ENCODE results near the gene TRPV2.

The TRPV2 gene

DNA sequence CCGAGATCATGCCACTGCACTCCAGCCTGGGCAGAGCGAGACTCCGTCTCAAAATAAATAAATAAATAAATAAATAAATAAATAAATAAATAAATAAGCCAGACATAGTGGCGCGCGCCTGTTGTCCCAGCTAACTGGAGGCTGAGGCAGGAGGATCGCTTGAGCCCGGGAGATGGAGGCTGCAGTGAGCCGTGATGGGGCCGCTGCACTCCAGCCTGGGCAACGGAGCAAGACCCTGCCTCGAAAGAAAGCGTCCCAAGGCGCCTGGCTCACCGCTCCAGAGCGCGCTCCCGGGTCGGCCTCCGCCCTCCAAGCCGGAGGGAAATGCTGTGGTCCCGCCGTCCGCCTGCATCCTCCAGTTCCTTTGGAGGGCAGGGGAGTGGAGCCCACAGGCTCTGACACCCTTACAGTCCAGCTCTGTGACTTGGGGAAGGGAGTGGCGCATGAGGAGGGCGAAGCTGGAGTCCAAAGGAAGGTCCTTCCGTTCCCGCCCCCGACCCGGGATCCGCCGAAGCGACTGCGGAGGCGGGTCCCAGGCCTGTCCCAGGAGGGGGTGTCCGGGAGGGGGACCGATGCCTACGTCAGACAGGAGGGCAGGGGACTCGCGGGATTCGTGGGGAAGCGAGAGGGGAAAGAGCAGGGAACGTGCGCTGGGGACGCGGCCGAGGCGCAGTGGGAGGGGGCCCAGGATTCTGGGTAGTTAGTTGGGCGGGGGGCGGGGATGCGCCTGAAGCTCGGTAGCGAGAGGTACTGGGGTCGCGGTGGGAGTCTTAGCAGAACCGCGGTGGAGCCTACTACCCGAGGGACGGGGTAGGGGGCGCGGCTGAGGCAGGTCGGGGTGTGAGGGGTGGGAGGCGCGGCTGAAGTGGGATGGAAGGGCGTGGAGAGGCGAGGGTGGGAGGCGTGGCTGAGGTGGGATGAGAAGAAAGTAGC lies 8.4 kb upstream of the TRPV2 start:
- peak; percentile 17 for DNase-seq

DNA sequence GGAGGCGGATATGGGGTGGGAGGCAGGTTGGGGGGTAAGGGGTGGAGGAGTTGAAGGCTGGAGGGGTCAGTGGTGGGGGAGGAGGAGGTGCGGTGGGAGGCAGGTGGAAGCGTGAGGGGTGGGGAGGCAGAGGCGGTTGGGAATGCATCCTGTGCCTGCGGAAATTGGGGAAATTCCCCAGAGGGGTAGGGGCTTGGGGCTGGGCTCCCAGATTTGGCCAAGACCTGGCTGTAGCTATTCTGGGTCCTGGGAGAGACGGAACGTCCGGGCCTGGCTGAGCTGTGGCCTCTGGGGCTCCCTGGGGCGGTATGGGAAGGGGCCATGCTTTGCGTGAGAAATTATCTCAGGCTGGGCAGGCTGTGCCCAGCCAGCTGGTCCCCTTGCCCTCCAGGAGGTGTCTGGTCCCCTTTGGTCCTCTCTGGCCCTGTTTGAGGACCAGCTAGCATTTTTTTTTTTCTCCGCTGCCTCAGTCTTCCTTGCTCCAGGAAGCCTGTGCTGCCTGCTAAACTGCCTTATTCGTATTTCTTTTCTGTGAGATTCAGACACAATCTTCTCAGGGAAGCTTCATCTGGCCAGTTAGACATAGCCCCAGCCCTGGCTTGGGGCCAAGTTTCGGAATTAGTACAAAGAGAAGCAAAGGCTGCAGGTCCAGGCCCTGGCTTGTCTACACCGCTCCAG lies 7.3 kb upstream of the TRPV2 start:
- peak; percentile 84 for DNase-seq

GRCh38 chr17:16417399-16417798 lies 2.0 kb downstream of the TRPV2 start:
- DNase-seq, result no peak

DNA sequence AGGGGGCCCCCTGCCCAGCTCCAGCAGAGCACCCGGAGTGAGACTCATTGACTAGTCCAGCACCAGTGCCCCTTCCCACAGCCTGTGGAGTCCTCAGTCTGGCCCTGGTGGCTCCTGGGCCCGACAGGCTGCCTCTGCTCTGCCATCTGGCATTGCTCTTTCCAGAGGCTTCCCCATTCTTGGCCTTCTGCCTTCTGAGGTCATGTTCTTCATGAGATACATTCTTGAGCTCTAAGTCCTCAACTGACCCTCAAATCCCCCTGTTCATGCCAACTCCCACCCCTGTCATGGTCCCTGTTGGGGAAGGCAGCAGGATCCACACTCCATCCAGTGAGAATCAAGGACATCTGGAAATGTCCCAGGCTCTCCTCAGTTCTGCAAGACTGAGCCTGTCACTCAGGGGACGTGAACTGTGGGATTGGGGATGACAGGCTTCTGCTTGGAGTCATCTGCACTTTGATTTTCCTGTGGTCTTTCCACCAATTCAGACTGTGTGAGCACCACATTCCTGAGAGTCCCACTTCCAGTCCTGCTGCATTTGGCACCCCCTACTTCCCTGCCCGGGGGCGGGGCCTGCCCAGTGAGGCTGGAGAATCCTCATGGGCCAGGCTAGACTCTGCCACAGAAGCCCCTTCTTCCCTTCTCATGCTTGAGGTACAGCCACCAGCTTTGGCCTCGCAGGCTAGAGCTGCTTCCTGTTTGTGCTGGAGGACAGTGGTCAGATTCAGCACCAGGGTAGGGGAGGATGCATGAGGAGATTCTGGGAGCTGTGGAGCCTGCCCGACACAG lies 2.7 kb downstream of the TRPV2 start:
- no peak for DNase-seq

DNA sequence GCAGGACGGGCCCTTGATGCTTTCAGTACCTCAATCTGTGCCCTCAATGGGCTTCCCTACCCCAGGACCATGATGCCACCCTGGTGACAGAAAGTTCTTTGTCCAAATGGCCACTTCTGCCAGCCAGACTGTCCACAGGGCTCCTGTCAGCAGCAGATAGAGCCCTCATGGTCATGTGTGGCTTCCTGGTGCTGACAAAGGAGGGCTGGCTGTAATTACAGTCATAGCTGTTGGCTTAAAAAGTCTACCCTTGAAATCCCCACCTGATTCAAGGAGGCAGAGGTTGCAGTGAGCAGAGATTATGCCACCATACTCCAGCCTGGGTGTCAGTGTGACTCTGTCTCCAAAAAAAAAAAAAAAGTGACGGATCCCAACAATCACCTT lies 3.3 kb downstream of the TRPV2 start:
- DNase-seq, result peak; percentile 26

DNA sequence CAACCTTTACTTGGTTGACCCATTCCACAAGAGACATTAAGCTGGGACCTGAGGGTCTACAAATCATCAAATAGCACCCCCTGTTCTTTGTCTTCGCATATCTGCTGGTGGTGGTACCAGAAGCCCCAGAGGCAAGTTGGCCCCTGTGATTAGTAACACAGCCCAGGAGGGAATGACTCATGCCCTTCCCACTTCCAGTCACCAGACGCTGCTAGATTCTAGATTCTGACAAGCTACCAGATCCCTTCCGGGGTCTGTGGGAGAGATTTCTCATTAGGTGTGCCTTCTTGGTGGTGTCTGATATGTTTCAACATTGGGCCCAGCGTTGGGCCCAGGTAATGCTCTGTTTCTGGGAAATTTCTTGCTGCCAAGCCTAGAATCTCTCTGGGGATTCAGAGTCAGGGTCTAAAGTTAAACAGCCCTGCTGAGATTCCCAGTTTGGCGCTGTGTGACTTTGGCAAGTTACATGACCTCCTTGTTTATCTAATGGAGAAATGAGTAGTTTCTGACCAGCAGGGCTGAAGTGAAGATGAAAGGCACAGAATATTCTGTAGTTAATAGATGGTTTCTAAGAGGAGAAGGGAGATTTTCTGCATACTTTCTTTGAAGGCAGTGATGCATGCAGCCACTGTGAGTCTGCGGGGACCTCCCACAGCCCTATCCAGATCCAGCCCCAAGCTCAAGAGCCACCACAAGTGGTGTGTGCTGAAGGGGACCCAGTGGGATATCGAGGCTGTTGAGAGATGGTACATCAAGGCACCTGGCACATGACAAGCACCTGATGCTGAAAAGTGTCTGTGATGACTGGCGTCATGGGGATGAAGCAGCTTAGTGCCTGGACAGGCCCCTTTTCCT lies 3.9 kb downstream of the TRPV2 start:
- peak; percentile 84 for DNase-seq

GRCh38 chr17:16419929-16420271 lies 4.5 kb downstream of the TRPV2 start:
- no peak for DNase-seq

GRCh38 chr17:16422416-16422815 lies 7.0 kb downstream of the TRPV2 start:
- DNase-seq, result no peak

GRCh38 chr17:16423226-16423872 lies 8.0 kb downstream of the TRPV2 start:
- DNase-seq, result no peak

GRCh38 chr17:16425202-16425601 lies 9.8 kb downstream of the TRPV2 start:
- no peak for DNase-seq

- no peak for DNase-seq
Observed at GRCh38 chr17:16425698-16426659, 10.6 kb downstream of the TRPV2 start.

DNA sequence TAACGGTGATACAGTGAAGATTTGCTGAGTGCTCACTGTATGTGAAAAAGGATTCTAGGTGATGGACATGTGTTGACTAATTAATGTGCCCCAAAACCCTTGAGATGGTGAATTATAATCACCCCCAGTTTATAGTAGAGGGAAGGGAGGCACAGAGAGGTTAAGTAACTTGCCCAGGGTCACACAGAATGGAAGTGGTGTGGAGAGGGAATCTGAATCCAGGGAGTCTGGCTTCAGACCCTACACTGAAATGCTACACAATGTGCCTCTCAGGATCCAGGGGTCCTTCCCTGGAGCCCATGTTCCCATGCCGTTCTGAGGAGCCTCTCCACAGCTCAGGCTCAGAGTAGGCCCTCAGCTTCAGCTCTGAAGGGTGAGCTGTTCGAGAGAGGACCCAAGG lies 11.6 kb downstream of the TRPV2 start:
- DNase-seq, result no peak

DNA sequence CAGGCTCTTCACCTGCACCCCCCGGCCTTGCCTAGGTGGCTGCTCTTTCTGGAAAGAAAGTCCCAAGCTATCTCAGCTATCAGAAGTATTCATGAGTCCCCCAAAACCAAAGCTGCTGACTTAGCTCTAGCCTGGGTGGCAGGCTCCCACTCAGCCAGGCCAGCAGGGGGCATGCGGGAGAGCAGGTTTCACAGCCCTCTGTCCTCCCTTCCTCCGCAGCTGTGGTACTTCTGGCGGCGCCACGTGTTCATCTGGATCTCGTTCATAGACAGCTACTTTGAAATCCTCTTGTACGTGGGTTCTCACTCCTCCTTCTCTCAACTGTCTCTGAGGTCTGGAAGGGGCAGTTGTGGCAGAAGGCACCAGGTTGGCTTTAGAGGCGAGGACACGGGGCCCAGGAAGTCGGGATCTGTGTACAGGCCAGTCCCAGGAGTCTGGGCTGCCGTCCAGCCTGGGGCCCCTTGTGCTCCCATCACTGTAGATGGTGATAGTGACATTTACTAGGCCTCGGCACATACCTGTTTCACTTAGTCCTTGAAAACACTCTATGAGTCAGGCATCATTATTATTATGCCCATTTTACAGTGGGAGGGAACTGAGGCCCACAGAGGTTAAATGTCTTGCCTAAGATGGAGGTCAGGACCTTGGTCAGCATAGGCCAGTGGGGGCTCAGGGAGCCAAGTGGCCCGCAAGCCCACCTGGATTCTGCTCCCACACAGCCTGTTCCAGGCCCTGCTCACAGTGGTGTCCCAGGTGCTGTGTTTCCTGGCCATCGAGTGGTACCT lies 12.9 kb downstream of the TRPV2 start:
- DNase-seq, result peak; percentile 27

- DNase-seq, result no peak
Observed at GRCh38 chr17:16429083-16429482, 13.7 kb downstream of the TRPV2 start.

- no peak for DNase-seq
Observed at GRCh38 chr17:16430650-16431049, 15.3 kb downstream of the TRPV2 start.

GRCh38 chr17:16432017-16432416 lies 16.6 kb downstream of the TRPV2 start:
- DNase-seq, result no peak

DNA sequence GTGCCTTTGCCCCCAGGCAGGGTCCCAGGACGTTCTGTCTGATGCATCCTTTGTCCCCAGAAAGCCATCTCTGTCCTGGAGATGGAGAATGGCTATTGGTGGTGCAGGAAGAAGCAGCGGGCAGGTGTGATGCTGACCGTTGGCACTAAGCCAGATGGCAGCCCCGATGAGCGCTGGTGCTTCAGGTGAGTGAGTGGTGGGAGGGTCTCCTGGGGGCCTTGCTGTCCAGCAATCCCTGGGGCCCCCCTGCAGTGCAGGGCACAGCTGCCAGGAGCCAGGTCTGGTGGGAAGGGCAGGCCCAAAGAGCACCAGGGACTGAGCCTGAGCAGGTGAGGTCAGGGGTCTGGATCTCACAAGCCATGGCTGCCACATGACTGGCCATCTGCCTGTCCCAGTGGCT lies 18.1 kb downstream of the TRPV2 start:
- no peak for DNase-seq

GRCh38 chr17:16434662-16435061 lies 19.3 kb downstream of the TRPV2 start:
- DNase-seq, result no peak

DNA sequence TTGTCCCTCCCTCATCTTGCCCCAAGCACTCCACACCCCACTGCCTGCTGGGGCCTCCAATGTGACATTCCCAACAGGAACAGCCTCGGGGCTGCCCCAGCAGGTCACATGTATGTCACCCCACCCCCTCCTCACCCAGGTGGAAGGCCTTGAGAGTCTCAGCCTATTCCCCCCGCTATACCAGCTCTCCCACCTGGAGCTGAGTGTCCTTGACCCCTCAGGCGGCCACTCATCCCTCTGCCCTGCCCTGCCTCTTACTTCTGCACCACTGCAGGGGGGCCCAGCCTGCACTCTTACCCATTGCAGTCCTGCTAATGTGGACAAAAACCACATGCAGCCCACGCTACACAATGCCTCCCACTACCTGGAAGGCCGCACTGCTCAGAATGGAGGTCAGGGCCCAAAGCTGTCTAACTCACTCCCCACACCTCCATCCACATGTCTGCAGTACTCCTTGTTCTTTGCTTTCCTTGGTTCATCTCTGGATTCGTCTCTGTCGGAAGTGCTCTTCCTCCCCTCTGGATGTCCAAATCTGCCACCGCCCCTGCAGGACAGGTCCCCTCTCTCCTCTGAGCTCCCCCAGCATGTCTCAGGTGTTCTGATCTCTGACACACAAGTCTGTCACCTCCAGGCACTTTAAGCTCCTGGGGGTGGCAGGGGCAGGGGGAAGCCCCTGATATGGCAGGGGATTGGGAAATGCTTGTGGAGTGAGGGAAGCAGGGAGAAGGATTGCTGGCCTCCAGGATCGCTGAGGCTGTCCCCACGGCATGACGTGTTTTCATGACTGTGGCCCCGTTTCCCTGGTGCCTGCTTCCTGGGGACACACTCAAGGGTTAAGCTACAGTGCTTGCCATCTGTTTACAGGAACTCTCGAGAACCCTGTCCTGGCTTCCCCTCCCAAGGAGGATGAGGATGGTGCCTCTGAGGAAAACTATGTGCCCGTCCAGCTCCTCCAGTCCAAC lies 20.8 kb downstream of the TRPV2 start:
- DNase-seq, result no peak

Data from suppressor macrophage treated with lipopolysaccharide for 4 hours (primary cell).